ENCODE data around the gene TMEM225.
"Not testable (repeated sequence)": the region's sequence is repeated elsewhere in the genome, so short reads cannot be mapped to it uniquely, and the experiment has no call there.

TMEM225 gene

GRCh38 chr11:123885570-123885969 is at the start of gene TMEM225:
TSS of gene TMEM225 (minus strand) at chr11:123885670. CDS start at chr11:123885425, 245 bp downstream.
- no peak for DNase-seq

DNA sequence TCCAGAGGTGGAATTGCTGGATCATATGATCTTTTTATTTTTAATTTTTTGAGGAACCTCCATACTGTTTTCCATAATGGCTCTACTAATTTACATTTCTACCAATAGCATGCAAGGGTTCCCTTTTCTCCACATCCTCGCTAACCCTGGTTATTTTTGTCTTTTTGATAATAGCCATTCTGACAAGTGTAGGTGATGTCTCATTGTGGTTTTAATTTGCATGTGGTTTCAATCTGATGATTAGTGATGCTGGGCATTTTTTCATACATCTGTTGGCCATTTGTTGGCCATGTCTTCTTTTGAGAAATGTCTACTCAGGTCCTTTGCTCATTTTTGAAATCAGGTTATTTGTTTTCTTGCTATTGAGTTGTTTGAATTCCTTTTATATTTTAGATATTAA is 38.6 kb upstream of the TMEM225 start:
- no peak for DNase-seq

GRCh38 chr11:123920943-123921342 is 35.5 kb upstream of the TMEM225 start:
- DNase-seq, result no peak

DNA sequence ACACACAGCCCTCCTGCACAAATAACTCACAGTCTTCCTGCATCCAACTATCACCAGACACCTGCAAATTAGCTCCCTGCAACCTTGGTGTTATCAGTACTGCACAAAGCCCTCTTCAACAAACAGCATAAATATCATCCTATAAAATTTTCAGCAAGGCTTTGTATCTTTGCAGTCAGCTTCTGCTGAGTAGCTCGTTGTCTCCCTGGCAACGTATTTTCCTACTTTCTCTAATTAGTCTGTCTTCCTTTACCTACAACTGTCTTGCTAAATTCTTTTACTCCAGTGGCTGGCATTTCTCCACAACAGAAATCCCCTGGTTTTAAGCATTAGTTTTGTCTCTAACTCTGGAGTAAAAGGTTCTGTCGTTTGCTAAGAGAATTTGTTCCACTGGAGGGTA is 20.4 kb upstream of the TMEM225 start:
- DNase-seq, result no peak

- DNase-seq, result no peak
Measured at GRCh38 chr11:123904932-123905331, 19.5 kb upstream of the TMEM225 start.

- DNase-seq, result no peak
Measured at GRCh38 chr11:123903932-123904331, 18.5 kb upstream of the TMEM225 start.

- DNase-seq, result no peak
Measured at GRCh38 chr11:123901867-123902266, 16.4 kb upstream of the TMEM225 start, which contains the start of gene OR8D4. TSS of gene OR8D4 (plus strand) at chr11:123902167. CDS start at chr11:123906432, 4,265 bp downstream.

GRCh38 chr11:123899792-123900191 is 14.3 kb upstream of the TMEM225 start:
- no peak for DNase-seq

DNA sequence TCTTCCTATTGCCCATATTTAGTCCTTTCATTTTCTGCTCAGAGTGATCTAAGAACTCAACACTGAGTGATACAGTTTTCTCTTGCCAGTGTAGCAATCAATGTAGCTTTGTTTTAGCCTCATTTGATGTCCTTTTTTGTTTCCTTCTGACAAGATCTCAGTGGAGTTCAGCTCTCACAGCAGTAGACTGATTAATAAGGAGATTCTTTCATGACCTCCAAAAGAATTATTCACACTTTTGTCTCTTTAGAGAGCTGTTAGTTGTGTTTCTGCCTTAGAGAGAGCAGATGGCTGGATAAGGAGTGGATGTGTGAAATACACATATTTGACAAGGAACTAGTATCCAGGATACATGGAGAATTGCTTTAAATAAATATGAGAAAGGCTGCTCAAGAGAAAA is 6.6 kb upstream of the TMEM225 start:
- no peak for DNase-seq

DNA sequence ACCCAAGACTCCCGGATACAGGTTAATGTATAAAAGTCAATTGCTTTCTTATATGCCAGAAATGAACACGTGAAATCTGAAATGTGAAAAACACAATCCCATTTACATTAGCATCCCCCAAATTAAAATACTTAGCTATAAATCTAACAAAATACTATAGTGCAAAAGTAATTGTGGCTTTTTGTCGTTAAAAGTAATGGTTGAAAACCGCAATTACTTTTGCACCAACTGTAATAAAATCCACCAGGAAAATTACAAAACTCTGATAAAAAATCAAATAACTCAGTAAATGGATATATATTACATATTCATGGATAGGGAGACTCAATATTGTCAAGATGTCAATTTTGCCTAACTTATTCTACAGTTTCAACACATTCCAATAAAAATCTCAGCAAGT is 4.6 kb downstream of the TMEM225 start:
- no peak for DNase-seq

- DNase-seq, result not testable (repeated sequence)
Measured at GRCh38 chr11:123867795-123868194, 17.7 kb downstream of the TMEM225 start.

GRCh38 chr11:123865293-123865692 is 20.2 kb downstream of the TMEM225 start:
- DNase-seq, result not testable (repeated sequence)

DNA sequence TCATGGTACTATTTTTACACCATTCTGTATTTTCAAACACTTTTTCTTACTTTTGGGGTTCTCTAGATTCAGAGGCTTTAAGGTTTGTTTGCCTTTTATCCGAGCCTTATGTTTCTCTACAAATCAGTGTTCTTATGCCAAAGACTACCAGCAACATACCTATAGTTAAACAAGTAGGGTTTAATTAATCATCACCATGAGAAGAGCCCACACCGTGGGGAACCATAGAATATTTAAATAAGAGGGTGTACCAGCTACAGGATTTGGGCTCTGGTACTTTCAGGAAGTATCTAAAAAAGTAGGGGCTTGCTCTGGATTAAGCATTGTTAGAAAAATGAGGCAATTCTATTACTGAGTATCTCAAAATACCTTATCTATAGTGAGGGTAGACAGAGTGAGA is 25.7 kb downstream of the TMEM225 start:
- DNase-seq, result no peak

DNA sequence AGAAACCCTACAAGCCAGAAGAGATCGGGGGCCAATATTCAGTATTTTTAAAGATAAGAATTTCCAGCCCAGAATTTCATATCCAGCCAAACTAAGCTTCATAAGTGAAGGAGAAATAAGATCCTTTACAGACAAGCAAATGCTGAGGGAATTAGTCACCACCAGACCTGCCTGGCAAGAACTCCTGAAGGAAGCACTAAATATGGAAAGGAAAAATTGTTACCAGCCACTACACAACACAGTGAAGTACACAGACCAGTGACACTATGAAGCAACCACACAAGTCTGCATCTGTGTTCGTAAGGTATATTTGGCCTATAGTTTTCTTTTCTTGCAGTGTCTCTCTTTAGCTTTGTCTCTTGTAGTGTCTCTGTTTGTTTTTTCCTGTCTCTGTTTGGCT is 29.0 kb downstream of the TMEM225 start:
- DNase-seq, result no peak

GRCh38 chr11:123853038-123853437 is 32.4 kb downstream of the TMEM225 start:
- no peak for DNase-seq

GRCh38 chr11:123852321-123852720 is 33.1 kb downstream of the TMEM225 start:
- DNase-seq, result no peak

DNA sequence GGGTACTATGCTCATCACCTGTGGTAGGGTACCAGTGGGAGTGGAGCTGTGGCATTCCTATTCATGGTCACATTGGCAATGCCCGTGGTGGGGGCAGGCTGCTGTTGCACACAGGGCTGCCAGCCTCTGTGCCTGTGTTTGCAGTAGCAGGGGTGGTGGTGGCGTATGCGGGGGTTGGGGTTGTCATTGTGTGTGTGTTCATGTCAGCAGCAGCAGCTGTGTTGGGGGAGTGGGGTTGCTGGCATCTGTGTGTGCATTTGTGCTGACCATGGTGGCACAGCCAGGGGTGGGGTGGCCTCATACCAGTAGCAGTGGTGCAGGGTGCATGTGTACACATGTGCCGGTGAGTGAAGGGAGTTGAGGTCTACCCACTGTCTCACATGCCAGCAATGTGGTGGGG is 34.4 kb downstream of the TMEM225 start:
- no peak for DNase-seq

- no peak for DNase-seq
Measured at GRCh38 chr11:123841174-123841573, 44.3 kb downstream of the TMEM225 start.

DNA sequence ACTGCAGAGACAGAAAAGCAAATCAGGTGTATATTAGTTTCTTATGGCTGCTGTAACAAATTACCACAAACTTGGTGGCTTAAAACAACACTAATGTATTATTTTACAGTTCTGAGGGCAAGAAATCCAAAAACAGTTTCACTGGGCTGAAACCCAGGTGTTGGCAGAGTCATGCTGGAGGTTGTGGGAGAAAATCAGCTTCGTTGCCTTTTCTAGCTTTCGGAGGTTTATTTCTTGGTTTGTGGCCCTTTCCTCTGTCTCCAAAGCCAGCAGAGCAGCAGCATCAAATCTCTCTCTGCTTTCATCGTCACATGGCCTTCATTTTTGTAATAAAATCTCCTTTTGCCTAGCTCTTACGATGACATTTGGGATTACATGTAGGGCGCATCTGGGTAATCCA is 46.3 kb downstream of the TMEM225 start:
- no peak for DNase-seq

DNA sequence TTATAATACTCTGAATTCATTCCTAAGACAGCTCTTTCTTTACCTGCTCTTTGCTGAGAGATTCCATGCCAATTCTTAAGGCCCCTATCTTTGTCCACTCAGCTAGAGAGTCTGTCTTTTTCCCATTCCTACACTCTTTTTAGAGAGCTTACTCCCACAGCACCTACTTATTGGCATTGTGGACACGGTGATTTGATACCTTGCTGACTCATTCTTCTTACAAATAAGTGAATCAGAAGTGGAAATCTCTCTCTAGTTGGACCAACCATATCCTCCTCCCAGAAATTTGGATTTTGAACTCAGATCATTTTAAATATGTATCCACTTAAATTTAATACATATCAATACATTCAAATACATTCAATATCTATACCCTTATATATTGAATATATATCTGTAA is 46.8 kb downstream of the TMEM225 start:
- no peak for DNase-seq

- no peak for DNase-seq
Measured at GRCh38 chr11:123838199-123838598, 47.3 kb downstream of the TMEM225 start.

DNA sequence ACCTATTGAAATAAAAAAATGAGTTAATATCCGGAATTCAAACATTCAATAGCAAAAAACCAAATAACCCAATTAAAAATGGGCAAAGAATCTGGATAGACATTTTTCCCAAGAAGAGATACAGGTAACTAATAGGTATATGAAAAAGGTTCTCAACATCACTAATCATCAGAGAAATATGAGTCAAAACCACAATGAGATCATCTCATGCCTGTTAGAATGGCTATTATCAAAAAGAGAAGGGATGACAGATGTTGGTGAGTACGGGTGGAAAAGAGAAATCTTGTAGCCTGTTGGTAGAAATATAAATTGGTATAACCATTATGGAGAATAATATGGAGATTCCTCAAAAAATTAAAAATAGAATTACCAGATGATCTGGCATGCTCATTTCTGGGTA is 52.4 kb downstream of the TMEM225 start:
- no peak for DNase-seq
